Dedifferentiated amniotic fluid mesenchymal stem cell (primary cell): ENCODE measurements around the gene CNDP2.
"Not testable (repeated sequence)": the region's sequence is repeated elsewhere in the genome, so short reads cannot be mapped to it uniquely, and the experiment has no call there.

Experiments
- DNase-seq: peaks from one replicate; pipeline ENCODE4 v3.0.0-alpha.2; 2016; ENCODE audit errors: extremely low spot score

The CNDP2 gene

DNA sequence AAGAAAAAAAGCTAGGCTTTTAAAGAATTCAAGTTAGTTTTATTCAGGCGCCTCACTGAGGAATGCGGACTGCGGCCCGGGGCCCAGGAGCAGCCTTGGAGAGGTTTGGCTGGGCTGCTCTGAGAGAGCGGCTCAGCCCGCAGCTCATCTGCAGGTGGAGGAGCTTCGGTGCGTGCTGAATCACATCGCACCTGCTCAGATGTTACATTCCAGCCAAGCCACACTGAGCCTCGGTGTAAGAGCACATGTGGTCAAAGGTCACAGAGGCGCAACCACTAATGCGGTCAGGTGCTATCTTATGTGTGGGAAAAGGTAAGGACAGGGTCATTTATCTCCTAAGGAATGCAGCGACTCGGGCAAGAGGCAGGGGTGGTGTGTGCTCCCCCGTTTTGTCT lies 21.1 kb downstream of the CNDP2 start:
- no peak for DNase-seq

DNA sequence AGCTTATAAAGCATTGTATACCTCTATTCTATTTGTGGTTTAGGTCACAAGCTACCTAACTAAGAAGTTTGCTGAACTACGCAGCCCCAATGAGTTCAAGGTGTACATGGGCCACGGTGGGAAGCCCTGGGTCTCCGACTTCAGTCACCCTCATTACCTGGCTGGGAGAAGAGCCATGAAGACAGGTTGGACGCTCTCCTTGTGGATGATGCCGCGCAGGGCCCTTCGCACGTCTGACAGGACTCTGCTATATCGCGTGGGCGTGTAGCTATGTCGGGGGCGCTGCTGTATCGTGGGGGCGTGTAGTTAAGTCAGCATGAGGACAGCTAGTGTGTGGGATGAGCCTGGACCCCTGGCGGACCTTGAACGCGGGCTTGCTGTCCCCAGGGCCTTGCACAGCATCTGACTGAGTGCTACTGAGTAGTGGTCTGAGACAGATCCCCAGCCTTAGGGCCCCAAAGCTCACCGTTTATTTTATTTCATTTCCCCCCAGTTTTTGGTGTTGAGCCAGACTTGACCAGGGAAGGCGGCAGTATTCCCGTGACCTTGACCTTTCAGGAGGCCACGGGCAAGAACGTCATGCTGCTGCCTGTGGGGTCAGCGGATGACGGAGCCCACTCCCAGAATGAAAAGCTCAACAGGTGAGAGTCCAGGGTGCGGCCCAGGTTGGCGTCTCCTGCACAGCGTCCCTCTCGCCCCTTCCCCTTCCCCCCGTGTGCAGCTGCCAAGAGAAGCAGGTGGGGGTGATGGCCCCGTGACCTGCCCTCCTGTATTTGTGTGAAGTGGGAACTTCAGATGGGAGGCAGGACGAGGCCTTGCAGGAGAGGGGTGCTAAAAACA lies 22.5 kb downstream of the CNDP2 start:
- DNase-seq = no peak

DNA sequence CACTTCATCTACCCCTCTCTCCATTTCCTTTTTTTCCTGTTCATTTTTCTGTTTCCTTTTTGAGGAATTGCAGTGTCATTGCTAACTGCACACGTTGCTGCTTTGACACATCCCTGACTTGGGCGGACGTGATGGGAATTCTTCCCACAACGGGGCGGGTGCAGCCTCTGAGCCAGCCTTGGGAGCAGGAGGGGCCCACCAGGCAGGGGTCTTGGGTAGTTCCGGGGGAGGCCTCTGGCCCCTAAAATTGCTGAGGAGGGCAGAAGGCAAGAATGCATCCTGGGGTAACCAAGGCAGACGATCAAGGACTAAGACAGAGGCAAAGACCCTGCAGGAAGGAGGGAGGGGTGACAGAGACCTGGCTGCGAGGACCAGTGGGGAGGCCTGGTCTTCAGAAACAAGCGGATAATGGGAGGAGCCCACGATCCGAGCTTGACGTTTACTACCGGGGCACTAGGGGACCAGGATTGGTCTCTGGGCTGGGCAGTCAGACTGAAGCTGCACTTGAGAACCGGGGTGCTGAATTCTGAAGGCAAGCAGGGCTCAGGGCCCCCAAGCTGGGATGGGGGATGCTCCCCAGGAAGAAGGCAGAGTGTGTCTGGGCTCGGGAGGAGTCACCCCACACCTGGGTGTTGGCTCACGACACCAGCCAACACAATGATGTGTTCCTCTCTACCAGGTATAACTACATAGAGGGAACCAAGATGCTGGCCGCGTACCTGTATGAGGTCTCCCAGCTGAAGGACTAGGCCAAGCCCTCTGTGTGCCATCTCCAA lies 23.3 kb downstream of the CNDP2 start:
- DNase-seq = no peak

DNA sequence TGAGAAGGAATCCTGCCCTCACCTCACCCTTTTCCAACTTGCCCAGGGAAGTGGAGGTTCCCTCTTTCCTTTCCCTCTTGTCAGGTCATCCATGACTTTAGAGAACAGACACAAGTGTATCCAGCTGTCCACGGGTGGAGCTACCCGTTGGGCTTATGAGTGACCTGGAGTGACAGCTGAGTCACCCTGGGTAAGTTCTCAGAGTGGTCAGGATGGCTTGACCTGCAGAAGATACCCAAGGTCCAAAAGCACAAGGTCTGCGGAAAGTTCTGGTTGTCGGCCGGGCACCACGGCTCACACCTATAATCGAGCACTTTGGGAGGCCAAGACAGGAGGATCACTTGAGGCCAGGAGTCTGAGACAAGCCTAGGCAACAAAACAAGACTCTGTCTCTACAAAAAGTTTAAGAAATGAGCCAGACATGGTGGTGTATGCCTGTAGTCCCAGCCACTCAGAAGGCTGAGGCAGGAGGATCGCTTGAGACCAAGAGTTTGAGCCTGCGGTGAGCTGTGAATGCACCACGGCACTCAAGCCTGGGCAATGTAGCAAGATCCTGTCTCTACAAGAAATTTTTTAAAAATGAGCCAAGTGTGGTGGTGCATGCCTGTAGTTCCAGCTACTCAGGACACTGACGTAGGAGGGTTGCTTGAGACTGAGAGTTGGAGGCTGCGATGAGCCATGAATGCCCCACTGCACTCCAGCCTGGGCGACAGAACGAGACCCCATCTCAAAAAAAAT lies 24.1 kb downstream of the CNDP2 start:
- no peak for DNase-seq

DNA sequence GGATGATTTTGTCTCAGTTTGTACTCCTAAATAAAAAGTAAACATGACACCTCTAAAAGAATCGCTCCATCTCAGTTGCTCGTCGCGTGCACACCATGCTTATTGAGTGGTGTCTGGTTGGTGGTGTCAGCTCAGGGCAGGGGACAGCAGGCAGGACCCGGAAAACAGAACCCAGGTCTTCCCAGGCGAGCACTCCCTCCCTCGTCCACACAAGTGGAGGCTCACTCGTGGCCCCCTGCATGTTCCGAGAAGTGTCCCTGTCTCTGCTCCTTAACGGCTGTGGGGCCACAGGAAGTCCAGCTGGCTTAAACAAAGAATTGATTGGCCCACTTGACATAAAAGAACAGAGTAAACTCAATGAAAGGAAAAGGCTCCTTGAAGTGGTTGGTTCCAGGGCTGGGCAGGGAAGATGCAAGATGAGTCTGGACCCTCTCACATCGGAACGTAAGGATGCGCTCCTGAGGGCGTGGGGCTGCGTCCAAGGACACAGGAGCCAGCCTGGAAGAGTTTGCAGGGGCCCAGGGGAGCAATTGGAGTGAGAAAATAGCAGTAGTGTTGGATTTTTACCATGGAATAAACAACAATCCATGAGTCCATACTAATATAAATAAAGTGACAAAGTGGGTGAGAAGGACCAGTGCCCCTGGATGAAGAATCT lies 25.0 kb downstream of the CNDP2 start:
- DNase-seq = no peak

DNA sequence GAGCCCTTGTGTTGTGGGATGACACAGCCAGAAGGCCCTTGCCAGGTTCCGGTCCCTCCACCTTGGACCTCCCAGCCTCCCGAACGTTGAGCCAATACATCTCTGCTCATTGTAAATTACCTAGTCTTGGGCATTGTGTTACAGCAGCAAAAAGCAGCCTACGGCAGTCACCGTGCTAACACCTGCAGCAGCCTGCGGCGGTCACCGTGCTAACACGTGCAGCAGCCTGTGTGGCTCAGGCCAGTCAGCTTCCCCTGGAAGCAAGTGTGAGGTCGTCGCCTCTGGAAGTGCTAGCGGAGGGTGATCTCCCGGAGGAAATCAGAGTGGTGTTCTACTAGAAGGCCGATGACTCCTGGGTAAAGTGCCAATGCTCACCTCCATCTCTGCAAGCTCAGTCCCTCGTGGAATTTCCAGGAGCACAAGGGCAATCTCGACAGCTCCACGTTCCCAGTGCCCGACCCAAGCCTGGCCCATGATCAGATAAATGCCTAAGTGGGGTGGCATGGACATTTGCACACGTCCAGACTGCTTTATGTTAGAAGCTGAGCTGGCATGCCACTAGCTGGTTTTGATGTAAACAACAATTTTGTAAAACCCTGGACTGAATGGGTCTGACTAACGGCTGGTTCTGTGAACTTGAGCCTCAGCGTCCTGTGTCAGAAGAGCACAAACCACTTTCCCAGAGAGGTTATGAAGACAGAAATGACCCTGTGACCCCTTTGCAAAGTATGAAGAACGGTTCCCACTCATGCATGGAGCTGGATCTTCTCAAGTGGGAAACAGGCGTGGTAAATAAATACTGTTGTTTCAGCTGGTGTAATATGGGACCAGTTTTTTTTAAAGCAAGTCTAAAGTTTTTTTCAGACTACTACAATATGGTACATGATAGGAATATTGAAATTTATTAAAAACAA lies 26.7 kb downstream of the CNDP2 start:
- DNase-seq = no peak

DNA sequence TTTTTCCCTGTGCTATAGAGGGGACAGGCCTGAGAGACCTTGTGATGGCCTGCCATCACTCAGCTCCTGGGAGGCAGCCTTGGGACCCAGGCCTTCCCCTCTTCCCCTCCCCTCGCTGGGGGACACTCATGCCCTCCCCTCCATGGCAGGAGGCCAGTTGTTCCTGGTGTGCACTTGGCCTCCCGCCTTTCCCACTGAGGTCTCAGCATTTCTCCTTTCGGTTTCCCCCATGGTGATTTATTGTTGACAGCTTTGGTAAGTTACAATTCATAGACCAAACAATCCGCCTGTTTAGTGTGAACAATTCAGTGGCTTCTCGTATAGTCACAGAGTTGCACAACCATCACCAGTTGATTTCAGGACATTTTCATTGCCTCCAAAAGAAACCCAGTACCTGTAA lies 27.9 kb downstream of the CNDP2 start:
- DNase-seq = no peak

DNA sequence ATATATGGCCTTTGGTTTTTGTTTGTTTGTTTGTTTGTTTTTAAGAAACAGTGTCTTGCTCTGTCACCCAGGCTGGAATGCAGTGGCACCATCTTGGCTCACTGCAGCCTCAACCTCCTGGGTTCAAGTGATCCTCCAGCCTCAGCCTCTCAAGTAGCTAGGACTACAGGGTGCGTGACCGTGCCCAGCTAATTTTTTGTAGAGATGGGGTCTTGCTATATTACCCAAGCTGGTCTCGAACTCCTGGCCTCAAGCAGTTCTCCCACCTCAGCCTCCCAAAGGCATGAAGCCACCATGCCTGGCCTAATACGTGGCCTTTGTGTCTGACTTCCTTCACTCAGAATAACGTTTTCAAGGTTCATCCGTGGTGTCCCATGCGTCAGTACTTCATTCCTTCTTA lies 28.8 kb downstream of the CNDP2 start:
- DNase-seq = not testable (repeated sequence)

DNA sequence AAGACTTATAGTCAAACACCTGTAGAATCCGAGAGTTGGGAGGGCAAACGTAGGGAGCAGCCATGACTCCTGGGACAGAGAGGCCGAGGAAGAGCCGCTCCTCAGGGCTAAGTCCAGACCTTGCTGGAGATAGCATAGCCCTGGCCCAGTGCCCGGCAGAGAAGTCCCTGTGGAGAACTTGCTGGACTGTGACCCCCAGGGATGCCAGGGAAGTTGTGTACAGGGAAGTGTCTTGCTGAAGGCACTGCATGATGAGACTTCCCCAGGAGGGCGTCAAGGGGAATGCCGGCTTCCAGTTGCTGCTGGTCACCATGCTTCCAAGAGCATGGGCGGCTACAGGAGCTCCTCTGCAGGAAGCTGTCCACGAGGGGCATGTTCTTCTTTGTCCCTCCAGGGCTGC lies 29.6 kb downstream of the CNDP2 start:
- no peak for DNase-seq

DNA sequence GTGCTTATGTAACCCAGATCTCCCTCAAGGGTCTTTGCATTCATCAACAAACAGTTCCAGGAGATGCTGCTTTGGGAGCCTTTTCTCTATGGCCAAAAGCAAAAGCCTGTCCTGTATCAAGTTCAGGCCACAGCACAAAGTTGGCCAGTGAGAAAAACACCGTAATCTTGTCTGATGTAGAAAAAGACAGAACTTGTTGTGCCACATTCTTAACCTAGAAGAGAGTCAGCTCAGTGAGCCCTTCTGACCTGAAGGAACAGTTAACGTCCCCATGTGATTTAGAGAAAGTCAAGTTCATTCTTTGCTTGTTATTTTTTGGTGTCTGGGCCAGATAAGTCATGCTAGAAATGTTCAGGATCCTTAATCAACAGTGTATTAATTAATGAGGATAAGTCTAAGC lies 30.3 kb downstream of the CNDP2 start:
- no peak for DNase-seq

DNA sequence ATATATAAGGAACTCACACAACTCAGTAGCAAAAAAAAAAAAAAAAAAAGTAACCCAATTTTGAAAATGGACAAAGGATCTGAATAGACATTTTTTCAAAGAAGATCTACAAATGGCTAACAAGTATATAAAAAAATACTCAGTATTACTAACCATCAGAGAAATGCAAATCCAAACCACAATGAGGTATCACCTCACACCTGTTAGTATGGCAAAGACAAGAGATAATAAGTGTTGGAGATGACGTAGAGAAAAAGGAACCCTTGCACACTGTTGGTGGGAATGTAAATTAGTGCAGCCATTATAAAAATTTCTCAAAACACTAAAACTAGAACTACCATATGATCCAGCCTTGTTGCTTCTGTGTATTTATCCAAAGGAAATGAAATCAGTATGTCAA lies 32.3 kb downstream of the CNDP2 start:
- DNase-seq = no peak

DNA sequence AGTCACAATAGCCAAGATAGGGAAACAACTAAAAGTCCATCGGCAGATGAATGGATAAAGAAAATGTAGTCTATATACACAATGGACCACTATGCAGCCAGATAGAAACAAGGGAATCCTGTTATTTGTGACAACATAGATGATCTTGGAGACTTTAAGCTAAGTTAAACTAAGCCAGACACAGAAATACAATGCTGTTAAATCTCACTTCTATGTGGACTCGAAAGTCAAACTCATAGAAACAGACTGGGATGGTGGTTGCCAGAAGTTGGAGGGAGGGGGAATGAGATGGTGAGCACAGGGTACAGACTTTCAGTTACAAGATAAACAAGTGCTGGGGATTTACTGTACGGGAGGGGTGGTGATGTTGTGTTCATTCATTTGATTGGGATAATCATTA lies 32.8 kb downstream of the CNDP2 start:
- DNase-seq = no peak

DNA sequence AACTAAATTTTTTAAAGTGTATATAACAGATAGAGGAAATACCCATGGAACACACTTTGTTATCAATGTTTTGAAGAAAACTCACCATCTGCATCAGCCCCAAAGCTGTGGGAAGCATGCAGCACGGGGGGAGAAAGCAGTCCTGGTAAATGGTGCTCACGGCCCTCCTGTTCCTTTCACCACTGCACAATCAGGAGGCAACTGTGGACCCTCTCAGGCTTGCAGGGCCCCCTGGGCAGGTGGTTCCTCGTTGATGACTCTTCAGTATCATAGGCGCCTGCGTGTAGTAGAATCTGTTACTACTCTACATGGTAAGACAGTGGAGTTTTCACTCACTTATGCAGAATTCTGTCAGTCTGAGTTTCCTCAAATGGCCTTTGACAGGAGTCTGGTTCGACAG lies 33.2 kb downstream of the CNDP2 start:
- DNase-seq = no peak

DNA sequence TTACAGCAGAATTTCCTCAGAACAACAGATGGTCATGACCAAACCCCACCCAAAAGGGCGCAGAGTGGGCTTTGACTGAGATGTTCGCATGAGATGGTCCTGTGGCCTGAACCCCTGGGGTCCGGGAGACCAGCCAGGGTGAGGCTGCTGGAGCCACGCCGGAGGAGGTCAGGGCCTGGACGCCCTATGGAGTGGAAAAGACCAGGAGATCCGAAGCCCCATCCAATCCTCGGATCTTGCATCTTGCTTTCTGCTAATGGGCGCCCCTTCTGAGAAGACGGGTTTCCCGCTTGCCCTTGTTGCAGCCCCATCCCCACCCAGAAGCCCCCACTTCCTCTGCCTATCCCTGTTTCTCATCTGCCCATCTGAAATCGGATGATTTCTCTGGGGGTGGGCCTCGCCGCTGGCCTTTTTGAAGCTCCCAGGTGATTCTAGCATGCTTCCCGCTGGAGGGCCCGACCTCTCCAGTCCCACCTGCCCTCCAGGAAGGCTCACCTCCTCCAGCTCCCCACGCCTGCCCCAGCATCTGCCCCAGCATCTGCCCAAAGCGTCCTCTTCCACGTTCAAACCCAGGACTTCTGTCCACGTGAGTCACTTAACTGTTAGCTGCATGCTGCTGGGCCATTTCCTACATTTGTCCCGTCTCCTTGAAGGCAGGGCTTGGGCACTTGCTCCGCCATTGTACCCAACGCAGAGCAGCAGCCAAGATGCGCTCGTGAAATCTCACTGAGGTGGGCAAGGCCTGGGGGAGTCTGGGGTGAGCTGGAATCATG lies 33.8 kb downstream of the CNDP2 start:
- DNase-seq = no peak

DNA sequence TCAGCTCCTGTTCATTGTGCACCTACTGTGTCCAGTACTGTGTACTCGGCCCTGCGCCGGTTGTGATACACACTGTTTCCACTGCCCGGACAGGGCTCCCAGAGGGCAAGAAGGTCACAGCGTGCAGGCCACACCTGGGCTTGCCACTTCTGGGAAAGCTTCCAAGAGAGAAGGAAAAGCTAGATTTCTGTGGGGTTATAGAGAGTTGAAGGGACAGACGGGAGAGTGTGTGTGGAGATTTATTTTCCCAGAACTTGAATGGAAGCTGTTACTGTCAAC lies 34.4 kb downstream of the CNDP2 start:
- no peak for DNase-seq

DNA sequence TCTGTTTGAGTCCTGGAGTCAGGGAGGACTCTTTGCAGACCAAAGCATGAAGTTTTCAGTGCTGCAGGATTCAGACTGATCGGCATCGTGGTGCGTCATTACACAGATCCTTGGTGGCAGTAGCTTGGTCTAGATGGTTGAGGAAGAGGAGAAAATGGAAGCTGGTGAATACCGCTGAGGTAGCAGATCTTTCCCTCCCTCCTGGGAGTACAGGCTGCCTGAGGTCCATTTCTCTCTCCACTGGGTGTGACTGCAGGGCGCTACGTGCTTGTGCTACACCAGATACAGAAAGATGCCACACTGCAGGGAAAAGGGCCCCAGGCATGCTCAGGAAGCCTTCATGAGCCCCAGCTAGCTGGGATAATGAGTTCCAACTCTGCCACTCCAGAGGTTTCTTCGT lies 34.9 kb downstream of the CNDP2 start:
- DNase-seq = no peak

DNA sequence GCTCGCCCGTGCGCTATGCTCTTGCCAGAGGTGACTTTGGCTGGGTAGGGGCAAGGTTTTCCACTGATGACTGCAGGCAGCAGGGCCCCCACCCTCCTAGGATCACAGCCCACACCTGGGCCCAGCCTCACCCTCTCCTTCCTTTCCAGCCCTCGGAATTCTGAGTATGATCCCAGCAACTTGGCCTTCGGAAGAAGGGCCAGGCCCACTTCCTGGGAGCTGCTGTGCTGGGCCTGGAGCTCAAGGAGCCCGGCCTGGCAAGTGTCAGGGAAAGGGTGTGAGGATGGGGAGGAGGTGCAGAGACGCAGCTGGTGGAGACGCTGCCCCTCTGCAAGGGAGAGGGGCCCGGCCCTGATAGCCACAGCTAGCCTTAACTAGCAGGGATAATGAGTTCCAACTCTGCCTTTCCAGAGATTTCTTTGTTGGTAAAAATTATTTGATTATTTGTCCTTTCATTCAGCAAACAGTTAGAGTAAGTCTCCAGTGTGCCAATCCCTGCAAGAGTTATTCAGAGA lies 36.4 kb downstream of the CNDP2 start:
- DNase-seq = no peak

DNA sequence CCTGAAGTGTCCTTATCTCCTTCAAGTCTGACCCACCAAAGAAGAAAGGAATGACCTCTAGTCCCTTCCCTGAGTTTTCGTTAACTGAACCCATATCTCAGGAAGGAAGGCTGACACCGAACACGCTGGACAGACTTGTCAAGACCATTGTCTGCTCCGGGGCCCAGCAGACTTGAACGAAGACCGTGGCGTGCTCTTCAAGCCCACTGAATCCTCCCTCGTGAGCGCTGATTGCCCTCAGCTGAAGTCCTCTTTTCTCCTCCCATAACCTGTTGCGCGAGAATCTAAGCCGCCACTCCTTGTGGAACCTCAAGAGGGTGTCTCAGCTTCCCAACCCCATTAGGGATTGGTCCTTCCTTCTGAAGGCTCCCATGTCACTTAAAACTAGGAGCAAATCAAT lies 37.5 kb downstream of the CNDP2 start:
- no peak for DNase-seq

DNA sequence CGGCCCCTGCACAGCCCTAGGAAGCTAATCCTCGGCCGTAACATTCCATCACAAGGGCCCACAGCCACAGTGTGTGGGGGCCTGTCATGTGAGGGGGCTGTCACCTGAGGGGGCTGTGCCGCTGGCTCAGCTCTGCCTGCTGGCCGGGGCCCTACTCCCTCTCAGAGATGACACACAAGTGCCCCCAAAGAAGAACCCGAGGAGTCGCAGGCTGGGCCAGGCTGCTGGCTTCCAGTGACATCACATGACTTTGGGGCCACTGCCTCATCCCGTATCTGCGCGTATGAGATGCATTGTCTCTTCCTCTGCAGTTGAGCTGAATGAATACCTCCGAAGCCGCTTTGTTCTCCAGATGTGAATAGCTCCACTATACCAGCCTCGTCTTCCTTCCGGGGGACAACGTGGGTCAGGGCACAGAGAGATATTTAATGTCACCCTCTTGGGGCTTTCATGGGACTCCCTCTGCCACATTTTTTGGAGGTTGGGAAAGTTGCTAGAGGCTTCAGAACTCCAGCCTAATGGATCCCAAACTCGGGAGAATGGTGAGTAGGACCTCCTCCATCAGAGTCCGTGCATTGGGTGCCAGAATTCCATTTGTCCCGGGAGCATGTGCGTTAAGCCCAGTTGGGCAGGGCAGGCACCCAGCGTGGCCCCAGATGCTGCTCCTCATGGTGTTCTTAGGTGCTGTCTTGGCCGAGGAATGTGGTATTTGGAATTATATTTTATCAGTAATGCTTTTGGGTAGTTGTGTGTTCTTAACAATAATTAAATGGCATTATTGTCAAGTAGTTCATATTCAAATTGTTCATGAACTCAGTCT lies 38.2 kb downstream of the CNDP2 start, which contains the start of gene CNDP1:
CNDP1 (plus strand) TSS at position 351 of the 820 bp plus-strand sequence; CDS start at position 519, 168 bp downstream.
- DNase-seq = no peak
